ENCODE data around the gene KCNAB1.

DNA sequence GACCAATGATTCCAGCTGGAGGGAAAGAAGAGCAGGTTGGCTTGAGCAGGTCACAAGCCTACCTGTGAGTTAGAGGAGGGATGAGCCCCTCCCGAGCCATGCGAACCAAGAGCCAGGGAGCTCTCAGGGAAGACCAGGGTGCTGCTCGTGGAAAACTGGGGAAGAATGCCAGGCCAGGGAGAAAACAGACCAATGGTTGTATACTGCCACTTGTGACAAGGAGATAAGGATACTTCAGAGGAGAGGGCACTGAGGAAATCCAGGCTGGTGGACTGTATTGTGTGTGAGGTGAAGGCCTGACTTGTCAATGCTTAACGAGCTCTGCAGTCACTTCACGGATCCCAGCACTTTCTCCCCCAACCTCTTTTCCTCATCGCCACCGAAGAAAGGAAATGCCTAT lies 256.9 kb downstream of the KCNAB1 start:
- TF ChIP-seq, protein P1, sequence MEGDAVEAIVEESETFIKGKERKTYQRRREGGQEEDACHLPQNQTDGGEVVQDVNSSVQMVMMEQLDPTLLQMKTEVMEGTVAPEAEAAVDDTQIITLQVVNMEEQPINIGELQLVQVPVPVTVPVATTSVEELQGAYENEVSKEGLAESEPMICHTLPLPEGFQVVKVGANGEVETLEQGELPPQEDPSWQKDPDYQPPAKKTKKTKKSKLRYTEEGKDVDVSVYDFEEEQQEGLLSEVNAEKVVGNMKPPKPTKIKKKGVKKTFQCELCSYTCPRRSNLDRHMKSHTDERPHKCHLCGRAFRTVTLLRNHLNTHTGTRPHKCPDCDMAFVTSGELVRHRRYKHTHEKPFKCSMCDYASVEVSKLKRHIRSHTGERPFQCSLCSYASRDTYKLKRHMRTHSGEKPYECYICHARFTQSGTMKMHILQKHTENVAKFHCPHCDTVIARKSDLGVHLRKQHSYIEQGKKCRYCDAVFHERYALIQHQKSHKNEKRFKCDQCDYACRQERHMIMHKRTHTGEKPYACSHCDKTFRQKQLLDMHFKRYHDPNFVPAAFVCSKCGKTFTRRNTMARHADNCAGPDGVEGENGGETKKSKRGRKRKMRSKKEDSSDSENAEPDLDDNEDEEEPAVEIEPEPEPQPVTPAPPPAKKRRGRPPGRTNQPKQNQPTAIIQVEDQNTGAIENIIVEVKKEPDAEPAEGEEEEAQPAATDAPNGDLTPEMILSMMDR (IDR thresholded peaks at IDR 0.05; ENCODE audit: control extremely low read depth in 1 of 3, insufficient read depth in 1 of 3, low read depth in 1 of 3, low read length in 3 of 3), result no peak
- TF ChIP-seq POLR2AphosphoS5 (IDR thresholded peaks at IDR 0.05; ENCODE audit: low read depth, low read length), result no peak
- TF ChIP-seq TAF1 (IDR thresholded peaks at IDR 0.05; ENCODE audit: low read depth, low read length), result no peak
- no peak for TF ChIP-seq POLR2A (IDR thresholded peaks at IDR 0.05; ENCODE audit: control extremely low read depth in 1 of 2, low read depth in 2 of 2, low read length in 2 of 2)
- no peak for TF ChIP-seq NANOG (IDR thresholded peaks at IDR 0.05; ENCODE audit: insufficient read depth, low read depth, low read length, poor library complexity, severe bottlenecking)
- no peak for TF ChIP-seq YY1 (IDR thresholded peaks at IDR 0.05; ENCODE audit: low read depth, low read length)
- no peak for TF ChIP-seq SP1 (IDR thresholded peaks at IDR 0.05; ENCODE audit: low read depth, low read length)
- TF ChIP-seq, protein P2, sequence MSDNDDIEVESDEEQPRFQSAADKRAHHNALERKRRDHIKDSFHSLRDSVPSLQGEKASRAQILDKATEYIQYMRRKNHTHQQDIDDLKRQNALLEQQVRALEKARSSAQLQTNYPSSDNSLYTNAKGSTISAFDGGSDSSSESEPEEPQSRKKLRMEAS (IDR thresholded peaks at IDR 0.05), result no peak
- TF ChIP-seq CHD1 (IDR thresholded peaks at IDR 0.05; ENCODE audit: low read depth, low read length), result no peak
- TF ChIP-seq SIX5 (IDR thresholded peaks at IDR 0.05; ENCODE audit: low read depth, low read length), result no peak
- TF ChIP-seq ASH2L (IDR thresholded peaks at IDR 0.05; ENCODE audit: low read length), result no peak
- TF ChIP-seq, protein P3, sequence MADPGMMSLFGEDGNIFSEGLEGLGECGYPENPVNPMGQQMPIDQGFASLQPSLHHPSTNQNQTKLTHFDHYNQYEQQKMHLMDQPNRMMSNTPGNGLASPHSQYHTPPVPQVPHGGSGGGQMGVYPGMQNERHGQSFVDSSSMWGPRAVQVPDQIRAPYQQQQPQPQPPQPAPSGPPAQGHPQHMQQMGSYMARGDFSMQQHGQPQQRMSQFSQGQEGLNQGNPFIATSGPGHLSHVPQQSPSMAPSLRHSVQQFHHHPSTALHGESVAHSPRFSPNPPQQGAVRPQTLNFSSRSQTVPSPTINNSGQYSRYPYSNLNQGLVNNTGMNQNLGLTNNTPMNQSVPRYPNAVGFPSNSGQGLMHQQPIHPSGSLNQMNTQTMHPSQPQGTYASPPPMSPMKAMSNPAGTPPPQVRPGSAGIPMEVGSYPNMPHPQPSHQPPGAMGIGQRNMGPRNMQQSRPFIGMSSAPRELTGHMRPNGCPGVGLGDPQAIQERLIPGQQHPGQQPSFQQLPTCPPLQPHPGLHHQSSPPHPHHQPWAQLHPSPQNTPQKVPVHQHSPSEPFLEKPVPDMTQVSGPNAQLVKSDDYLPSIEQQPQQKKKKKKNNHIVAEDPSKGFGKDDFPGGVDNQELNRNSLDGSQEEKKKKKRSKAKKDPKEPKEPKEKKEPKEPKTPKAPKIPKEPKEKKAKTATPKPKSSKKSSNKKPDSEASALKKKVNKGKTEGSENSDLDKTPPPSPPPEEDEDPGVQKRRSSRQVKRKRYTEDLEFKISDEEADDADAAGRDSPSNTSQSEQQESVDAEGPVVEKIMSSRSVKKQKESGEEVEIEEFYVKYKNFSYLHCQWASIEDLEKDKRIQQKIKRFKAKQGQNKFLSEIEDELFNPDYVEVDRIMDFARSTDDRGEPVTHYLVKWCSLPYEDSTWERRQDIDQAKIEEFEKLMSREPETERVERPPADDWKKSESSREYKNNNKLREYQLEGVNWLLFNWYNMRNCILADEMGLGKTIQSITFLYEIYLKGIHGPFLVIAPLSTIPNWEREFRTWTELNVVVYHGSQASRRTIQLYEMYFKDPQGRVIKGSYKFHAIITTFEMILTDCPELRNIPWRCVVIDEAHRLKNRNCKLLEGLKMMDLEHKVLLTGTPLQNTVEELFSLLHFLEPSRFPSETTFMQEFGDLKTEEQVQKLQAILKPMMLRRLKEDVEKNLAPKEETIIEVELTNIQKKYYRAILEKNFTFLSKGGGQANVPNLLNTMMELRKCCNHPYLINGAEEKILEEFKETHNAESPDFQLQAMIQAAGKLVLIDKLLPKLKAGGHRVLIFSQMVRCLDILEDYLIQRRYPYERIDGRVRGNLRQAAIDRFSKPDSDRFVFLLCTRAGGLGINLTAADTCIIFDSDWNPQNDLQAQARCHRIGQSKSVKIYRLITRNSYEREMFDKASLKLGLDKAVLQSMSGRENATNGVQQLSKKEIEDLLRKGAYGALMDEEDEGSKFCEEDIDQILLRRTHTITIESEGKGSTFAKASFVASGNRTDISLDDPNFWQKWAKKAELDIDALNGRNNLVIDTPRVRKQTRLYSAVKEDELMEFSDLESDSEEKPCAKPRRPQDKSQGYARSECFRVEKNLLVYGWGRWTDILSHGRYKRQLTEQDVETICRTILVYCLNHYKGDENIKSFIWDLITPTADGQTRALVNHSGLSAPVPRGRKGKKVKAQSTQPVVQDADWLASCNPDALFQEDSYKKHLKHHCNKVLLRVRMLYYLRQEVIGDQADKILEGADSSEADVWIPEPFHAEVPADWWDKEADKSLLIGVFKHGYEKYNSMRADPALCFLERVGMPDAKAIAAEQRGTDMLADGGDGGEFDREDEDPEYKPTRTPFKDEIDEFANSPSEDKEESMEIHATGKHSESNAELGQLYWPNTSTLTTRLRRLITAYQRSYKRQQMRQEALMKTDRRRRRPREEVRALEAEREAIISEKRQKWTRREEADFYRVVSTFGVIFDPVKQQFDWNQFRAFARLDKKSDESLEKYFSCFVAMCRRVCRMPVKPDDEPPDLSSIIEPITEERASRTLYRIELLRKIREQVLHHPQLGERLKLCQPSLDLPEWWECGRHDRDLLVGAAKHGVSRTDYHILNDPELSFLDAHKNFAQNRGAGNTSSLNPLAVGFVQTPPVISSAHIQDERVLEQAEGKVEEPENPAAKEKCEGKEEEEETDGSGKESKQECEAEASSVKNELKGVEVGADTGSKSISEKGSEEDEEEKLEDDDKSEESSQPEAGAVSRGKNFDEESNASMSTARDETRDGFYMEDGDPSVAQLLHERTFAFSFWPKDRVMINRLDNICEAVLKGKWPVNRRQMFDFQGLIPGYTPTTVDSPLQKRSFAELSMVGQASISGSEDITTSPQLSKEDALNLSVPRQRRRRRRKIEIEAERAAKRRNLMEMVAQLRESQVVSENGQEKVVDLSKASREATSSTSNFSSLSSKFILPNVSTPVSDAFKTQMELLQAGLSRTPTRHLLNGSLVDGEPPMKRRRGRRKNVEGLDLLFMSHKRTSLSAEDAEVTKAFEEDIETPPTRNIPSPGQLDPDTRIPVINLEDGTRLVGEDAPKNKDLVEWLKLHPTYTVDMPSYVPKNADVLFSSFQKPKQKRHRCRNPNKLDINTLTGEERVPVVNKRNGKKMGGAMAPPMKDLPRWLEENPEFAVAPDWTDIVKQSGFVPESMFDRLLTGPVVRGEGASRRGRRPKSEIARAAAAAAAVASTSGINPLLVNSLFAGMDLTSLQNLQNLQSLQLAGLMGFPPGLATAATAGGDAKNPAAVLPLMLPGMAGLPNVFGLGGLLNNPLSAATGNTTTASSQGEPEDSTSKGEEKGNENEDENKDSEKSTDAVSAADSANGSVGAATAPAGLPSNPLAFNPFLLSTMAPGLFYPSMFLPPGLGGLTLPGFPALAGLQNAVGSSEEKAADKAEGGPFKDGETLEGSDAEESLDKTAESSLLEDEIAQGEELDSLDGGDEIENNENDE (IDR thresholded peaks at IDR 0.05; ENCODE audit: insufficient replicate concordance, low read length), result no peak
- no peak for TF ChIP-seq CHD2 (IDR thresholded peaks at IDR 0.05; ENCODE audit: low read length)

Measured in H1 (cell line).